Testis (tissue), 2 donors: ENCODE data around the gene AFG1L.

Source experiments
- POLR2A ChIP-seq: fragments of 450-650 bp; IDR thresholded peaks from one replicate; pipeline ENCODE4 v1.6.1; 2017; ENCODE audit warnings: antibody characterized with exemption, mild to moderate bottlenecking, moderate library complexity
- TF ChIP-seq, protein P1 (sequence below), 3 experiments: fragments of 450-650 bp in 2 of 3; fragments of 200-600 bp in 1 of 3; sonication (generic) in 1 of 3; IDR thresholded peaks; one replicate each; pipeline ENCODE4 v1.5.1; 2016 to 2019; ENCODE audit warnings: antibody characterized with exemption in 3 of 3, mild to moderate bottlenecking in 2 of 3, moderate library complexity in 1 of 3

DNA sequence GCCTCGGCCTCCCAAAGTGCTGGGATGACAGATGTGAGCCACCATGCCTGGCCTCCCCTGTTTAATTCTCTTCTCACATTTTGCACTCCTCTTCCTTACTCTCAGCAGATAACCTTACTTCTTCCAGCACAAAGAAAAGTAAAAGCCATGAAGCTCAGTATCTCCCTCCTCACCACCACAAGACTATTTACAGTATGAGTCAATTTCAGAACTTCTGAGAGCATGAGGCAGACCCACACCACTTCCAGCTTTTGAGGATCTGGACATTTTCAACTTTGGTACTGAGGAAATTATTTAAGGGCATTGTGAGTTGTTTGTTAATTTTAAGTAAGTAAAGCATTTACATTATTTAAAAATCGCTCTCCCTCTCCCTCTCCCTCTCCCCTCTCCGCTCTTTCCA, 26.0 kb upstream of the AFG1L start:
- TF ChIP-seq, protein P1, sequence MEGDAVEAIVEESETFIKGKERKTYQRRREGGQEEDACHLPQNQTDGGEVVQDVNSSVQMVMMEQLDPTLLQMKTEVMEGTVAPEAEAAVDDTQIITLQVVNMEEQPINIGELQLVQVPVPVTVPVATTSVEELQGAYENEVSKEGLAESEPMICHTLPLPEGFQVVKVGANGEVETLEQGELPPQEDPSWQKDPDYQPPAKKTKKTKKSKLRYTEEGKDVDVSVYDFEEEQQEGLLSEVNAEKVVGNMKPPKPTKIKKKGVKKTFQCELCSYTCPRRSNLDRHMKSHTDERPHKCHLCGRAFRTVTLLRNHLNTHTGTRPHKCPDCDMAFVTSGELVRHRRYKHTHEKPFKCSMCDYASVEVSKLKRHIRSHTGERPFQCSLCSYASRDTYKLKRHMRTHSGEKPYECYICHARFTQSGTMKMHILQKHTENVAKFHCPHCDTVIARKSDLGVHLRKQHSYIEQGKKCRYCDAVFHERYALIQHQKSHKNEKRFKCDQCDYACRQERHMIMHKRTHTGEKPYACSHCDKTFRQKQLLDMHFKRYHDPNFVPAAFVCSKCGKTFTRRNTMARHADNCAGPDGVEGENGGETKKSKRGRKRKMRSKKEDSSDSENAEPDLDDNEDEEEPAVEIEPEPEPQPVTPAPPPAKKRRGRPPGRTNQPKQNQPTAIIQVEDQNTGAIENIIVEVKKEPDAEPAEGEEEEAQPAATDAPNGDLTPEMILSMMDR (IDR thresholded peaks at IDR 0.05), result no peak
- no peak for TF ChIP-seq POLR2A
